CD14-positive monocyte (primary cell): ENCODE results near the gene EVA1C. TPM values are rescaled to one million over a fixed set of nuclear protein-coding genes. Genes with fewer than 3 reads are reported as not detected.

Experiments used
- DNase-seq, 3 donors: peaks; one replicate each; pipeline ENCODE4 v3.0.0-alpha.2; 2011 to 2022
- H2AFZ ChIP-seq: 2 replicates; pipeline ENCODE4 v1.6.0; 2012; ENCODE audit warnings: mild to moderate bottlenecking, low read depth, low read length, inconsistent platforms; ENCODE audit not compliant: insufficient read depth, poor library complexity, severe bottlenecking
- H3K27ac ChIP-seq, 2 donors: 1 replicate in 1 of 2; 2 replicates in 1 of 2; pipeline ENCODE4 v1.5.1; 2012 to 2013; ENCODE audit warnings: low read length in 2 of 2, control low read depth in 1 of 2, inconsistent platforms in 1 of 2, low read depth in 1 of 2, mild to moderate bottlenecking in 1 of 2
- H3K27me3 ChIP-seq, 2 donors: one replicate each; pipeline versions ENCODE4 v1.6.0 to v1.6.1; 2011 to 2013; ENCODE audit warnings: low read length in 2 of 2; ENCODE audit not compliant: control insufficient read depth in 2 of 2, insufficient read depth in 2 of 2
- H3K36me3 ChIP-seq, 2 donors: replicated peaks in 1 of 2; 1 replicate in 1 of 2; 2 replicates in 1 of 2; pipeline versions ENCODE4 v1.5.1 to v1.6.1; 2012 to 2013; ENCODE audit warnings: low read length in 2 of 2, control low read depth in 1 of 2, inconsistent platforms in 1 of 2, mild to moderate bottlenecking in 1 of 2; ENCODE audit not compliant: insufficient read depth in 2 of 2, control insufficient read depth in 1 of 2
- H3K4me1 ChIP-seq, 2 donors: 1 replicate in 1 of 2; 2 replicates in 1 of 2; pipeline versions ENCODE4 v1.5.1 to v1.6.1; 2012 to 2013; ENCODE audit warnings: low read length in 2 of 2, control low read depth in 1 of 2, inconsistent platforms in 1 of 2, mild to moderate bottlenecking in 1 of 2, moderate library complexity in 1 of 2; ENCODE audit not compliant: insufficient read depth in 2 of 2, control insufficient read depth in 1 of 2
- H3K4me2 ChIP-seq: replicated peaks from 2 replicates; pipeline ENCODE3; 2012; ENCODE audit warnings: low read length, moderate library complexity, mild to moderate bottlenecking; ENCODE audit not compliant: poor library complexity, severe bottlenecking; ENCODE audit errors: extremely low read depth
- H3K4me3 ChIP-seq, 3 experiments: fragments of 200-600 bp in 1 of 3; sonication (generic) in 1 of 3; replicated peaks in 1 of 3; 1 replicate in 2 of 3; 2 replicates in 1 of 3; pipeline ENCODE4 v1.5.1; 2011 to 2013; ENCODE audit warnings: low read length in 3 of 3, mild to moderate bottlenecking in 3 of 3, control low read depth in 2 of 3, low read depth in 2 of 3, inconsistent platforms in 1 of 3, moderate library complexity in 1 of 3
- H3K79me2 ChIP-seq: 2 replicates; pipeline ENCODE4 v1.6.0; 2012; ENCODE audit warnings: mild to moderate bottlenecking, control low read depth, inconsistent platforms, low read length, moderate library complexity; ENCODE audit not compliant: insufficient read depth
- H3K9ac ChIP-seq: 2 replicates; pipeline ENCODE4 v1.6.0; 2017; ENCODE audit warnings: low read length, mild to moderate bottlenecking; ENCODE audit not compliant: insufficient read depth, poor library complexity, severe bottlenecking
- H3K9me3 ChIP-seq, 2 donors: replicated peaks in 1 of 2; 1 replicate in 1 of 2; 2 replicates in 1 of 2; pipeline versions ENCODE4 v1.5.1 to v1.6.1; 2012 to 2013; ENCODE audit warnings: low read length in 2 of 2, control low read depth in 1 of 2; ENCODE audit not compliant: control insufficient read depth in 1 of 2, insufficient read depth in 1 of 2
- H4K20me1 ChIP-seq: 2 replicates; pipeline ENCODE4 v1.6.0; 2012; ENCODE audit warnings: mild to moderate bottlenecking, low read length, control low read depth, moderate library complexity; ENCODE audit not compliant: insufficient read depth
- H3K27ac Mint-ChIP-seq, 7 donors: one replicate each; pipeline ENCODE4 v1.8.0; 2020; ENCODE audit warnings: mild to moderate bottlenecking in 7 of 7, mixed read lengths in 7 of 7, moderate library complexity in 6 of 7, inconsistent platforms in 2 of 7
- H3K27me3 Mint-ChIP-seq, 3 donors: one replicate each; pipeline ENCODE4 v1.8.0; 2021 to 2022; ENCODE audit warnings: low read depth in 3 of 3, mild to moderate bottlenecking in 3 of 3, mixed read lengths in 3 of 3, moderate library complexity in 3 of 3, inconsistent platforms in 1 of 3
- H3K36me3 Mint-ChIP-seq, 2 donors: one replicate each; pipeline ENCODE4 v1.8.0; 2020; ENCODE audit warnings: mixed read lengths in 2 of 2, inconsistent platforms in 1 of 2, mild to moderate bottlenecking in 1 of 2
- H3K4me1 Mint-ChIP-seq: one replicate; pipeline ENCODE4 v1.8.0; 2020; ENCODE audit warnings: mild to moderate bottlenecking, mixed read lengths
- H3K4me3 Mint-ChIP-seq, 2 donors: one replicate each; pipeline ENCODE4 v1.8.0; 2020; ENCODE audit warnings: mild to moderate bottlenecking in 2 of 2, mixed read lengths in 2 of 2, moderate library complexity in 1 of 2
- H3K9me3 Mint-ChIP-seq, 7 donors: one replicate each; pipeline ENCODE4 v1.8.0; 2020 to 2022; ENCODE audit warnings: mixed read lengths in 7 of 7, mild to moderate bottlenecking in 6 of 7, moderate library complexity in 6 of 7, inconsistent platforms in 2 of 7
- CTCF ChIP-seq: fragments of 200-600 bp; IDR thresholded peaks from one replicate; pipeline ENCODE4 v1.8.0; 2022; ENCODE audit warnings: antibody characterized with exemption, mild to moderate bottlenecking
- WGBS: methylation state at CpG from one replicate; pipeline ENCODE4 v1.1.5; 2013; ENCODE audit warnings: missing lambda C conversion rate; ENCODE audit not compliant: insufficient coverage; 5-methylcytosine and 5-hydroxymethylcytosine counted together
- intact Hi-C, 2 donors: fragments of 100-400 bp; cut with micrococcal nuclease; formaldehyde crosslinking; loops; one replicate each; pipeline versions ENCODE4 v1.15.0 to v1.15.1; 2023
- polyA plus RNA-seq, 3 donors: library from polyadenylated mRNA; depleted of rRNA in 1 of 3; unstranded in 2 of 3; stranded (reverse) in 1 of 3; fragments of 300-500 nt in 2 of 3; fragments of >200 nt in 1 of 3; fragmentation: Illumina TruSeq in 2 of 3; gene quantifications; 1 replicate in 2 of 3; 2 replicates in 1 of 3; pipeline ENCODE4 v1.2.3, GENCODE V29; 2012 to 2021

Gene EVA1C
- polyA plus RNA-seq, 3 donors, result 0.37 to 0.73 (median 0.63) TPM

DNA sequence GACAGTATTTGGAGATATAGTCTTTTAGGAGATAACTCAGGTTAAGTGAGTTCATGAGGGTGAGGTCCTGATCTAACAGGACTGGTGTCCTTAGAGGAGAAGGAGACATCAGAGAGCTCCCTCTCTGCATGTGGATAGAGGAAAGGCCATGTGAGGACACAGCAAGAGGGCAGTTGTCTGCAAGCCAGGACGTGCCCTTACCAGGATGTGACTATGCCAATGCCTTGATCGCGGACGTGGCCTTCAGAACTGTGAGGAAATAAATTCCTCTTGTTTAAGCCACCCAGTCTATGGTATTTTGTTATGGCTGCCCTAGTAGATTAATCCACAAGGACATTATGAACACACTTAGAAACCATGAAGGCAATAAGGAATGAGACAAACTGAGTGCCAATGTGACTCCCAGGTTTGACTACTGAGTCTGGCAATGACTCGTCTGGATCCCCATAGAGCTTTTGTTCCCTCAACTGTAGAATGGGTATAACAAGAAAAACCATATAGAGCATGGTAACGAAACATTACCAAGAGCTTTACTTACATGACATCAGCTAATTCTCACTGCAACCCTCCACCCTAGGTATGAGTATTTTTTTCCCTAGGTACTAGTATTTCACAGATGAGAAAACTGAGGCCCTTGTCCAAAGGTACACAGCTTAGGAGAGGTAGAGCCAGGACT lies 26.2 kb upstream of the EVA1C start:
- no peak overlapping the region for H3K27ac ChIP-seq
- H3K79me2 ChIP-seq, result peaks cover 38% of the 10 kb centered on the region
- no CpG with 5 or more reads among the region's 6 CpGs for WGBS
- H3K4me3 ChIP-seq, result no peak overlapping the region
- peaks cover 40 to 48% of the 10 kb centered on the region in 2 donors for H3K36me3 Mint-ChIP-seq
- no peak overlapping the region for H2AFZ ChIP-seq
- no peak for TF ChIP-seq CTCF
- no peak for DNase-seq
- H3K4me1 Mint-ChIP-seq, result peaks cover 6% of the 10 kb centered on the region
- no peak overlapping the region for H3K4me2 ChIP-seq
- H3K9me3 Mint-ChIP-seq, result no peaks in the 10 kb centered on the region
- H3K36me3 ChIP-seq, result peaks cover 29 to 47% of the 10 kb centered on the region in 2 donors
- peaks cover 0 to 2% (median 0%) of the 10 kb centered on the region in 3 donors for H3K27me3 Mint-ChIP-seq
- H3K4me3 Mint-ChIP-seq, result no peak overlapping the region
- intact Hi-C loops, result no loop called here
- H3K27me3 ChIP-seq, result no peaks in the 10 kb centered on the region
- no peak overlapping the region for H3K9ac ChIP-seq
- H4K20me1 ChIP-seq, result peaks cover 9% of the 10 kb centered on the region
- no peak overlapping the region for H3K27ac Mint-ChIP-seq
- no peaks in the 10 kb centered on the region for H3K4me1 ChIP-seq
- H3K9me3 ChIP-seq, result no peaks in the 10 kb centered on the region

GRCh38 chr21:32387151-32387550 lies 25.4 kb upstream of the EVA1C start:
- no peaks in the 10 kb centered on the region for H3K9me3 Mint-ChIP-seq
- peaks cover 46% of the 10 kb centered on the region for H3K79me2 ChIP-seq
- H3K27ac Mint-ChIP-seq, result peak overlapping the region in 1 of 7 donors; percentile 5
- H4K20me1 ChIP-seq, result peaks cover 9% of the 10 kb centered on the region
- H3K4me1 ChIP-seq, result peaks cover 6 to 7% of the 10 kb centered on the region in 2 donors
- H3K36me3 Mint-ChIP-seq, result peaks cover 32 to 40% of the 10 kb centered on the region in 2 donors
- no peak overlapping the region for H3K4me3 ChIP-seq
- H3K9ac ChIP-seq, result no peak overlapping the region
- intact Hi-C loops, result no loop called here
- no peaks in the 10 kb centered on the region for H3K9me3 ChIP-seq
- peaks cover 25 to 39% of the 10 kb centered on the region in 2 donors for H3K36me3 ChIP-seq
- H3K27me3 Mint-ChIP-seq, result peaks cover 0 to 2% (median 0%) of the 10 kb centered on the region in 3 donors
- 95% methylated on average over 3 of the region's 8 CpGs for WGBS
- no peak overlapping the region for H3K27ac ChIP-seq
- H3K4me1 Mint-ChIP-seq, result peaks cover 14% of the 10 kb centered on the region
- TF ChIP-seq CTCF, result no peak
- H3K27me3 ChIP-seq, result no peaks in the 10 kb centered on the region
- H2AFZ ChIP-seq, result no peak overlapping the region
- no peak for DNase-seq
- no peak overlapping the region for H3K4me2 ChIP-seq
- no peak overlapping the region for H3K4me3 Mint-ChIP-seq
